GM19043 (cell line): ENCODE data around the gene PSME1.

Source experiments
- ATAC-seq: cut with Tn5 transposase; IDR thresholded peaks from one replicate; pipeline ENCODE4 v1.9.1; 2021; ENCODE audit warnings: low read depth; ENCODE audit not compliant: unreplicated experiment

The PSME1 gene

GRCh38 chr14:24123424-24124417 lies 12.3 kb upstream of the PSME1 start:
- no peak for ATAC-seq

GRCh38 chr14:24126939-24127338 lies 9.1 kb upstream of the PSME1 start:
- ATAC-seq, result no peak

- no peak for ATAC-seq
Measured at GRCh38 chr14:24127673-24128072, 8.3 kb upstream of the PSME1 start.

- no peak for ATAC-seq
Measured at GRCh38 chr14:24129410-24129998, 6.5 kb upstream of the PSME1 start.

- ATAC-seq, result no peak
Measured at GRCh38 chr14:24130380-24130716, 5.6 kb upstream of the PSME1 start, which contains the start of gene FITM1. Gene FITM1, plus strand, starts transcription at chr14:24130659. Its CDS starts 905 bp downstream, at chr14:24131564.

GRCh38 chr14:24130717-24131548 lies 5.1 kb upstream of the PSME1 start:
- ATAC-seq, result no peak

GRCh38 chr14:24131549-24131966 lies 4.4 kb upstream of the PSME1 start:
- ATAC-seq, result no peak

GRCh38 chr14:24132061-24132685 lies 3.8 kb upstream of the PSME1 start:
- ATAC-seq, result no peak

GRCh38 chr14:24132976-24133375 lies 3.0 kb upstream of the PSME1 start:
- ATAC-seq, result no peak

- no peak for ATAC-seq
Measured at GRCh38 chr14:24133735-24134134, 2.3 kb upstream of the PSME1 start.

- no peak for ATAC-seq
Measured at GRCh38 chr14:24135584-24135833, 485 bp upstream of the PSME1 start.

GRCh38 chr14:24136684-24137528 lies 912 bp downstream of the PSME1 start:
- no peak for ATAC-seq

- ATAC-seq, result no peak
Measured at GRCh38 chr14:24137529-24138395, 1.8 kb downstream of the PSME1 start.

- no peak for ATAC-seq
Measured at GRCh38 chr14:24138396-24139271, 2.6 kb downstream of the PSME1 start.

- ATAC-seq, result no peak
Measured at GRCh38 chr14:24139272-24139934, 3.4 kb downstream of the PSME1 start.

GRCh38 chr14:24141097-24141880 lies 5.3 kb downstream of the PSME1 start, which contains the start of gene EMC9:
Gene EMC9, minus strand, starts transcription at chr14:24141591. Its CDS starts 287 bp downstream, at chr14:24141304.
- peak; percentile 86 for ATAC-seq

GRCh38 chr14:24143511-24143910 lies 7.5 kb downstream of the PSME1 start:
- ATAC-seq, result no peak
